Caco-2 (cell line): ENCODE data around the gene TWIST2. TPM values are rescaled to one million over a fixed set of nuclear protein-coding genes. Genes with fewer than 3 reads are reported as not detected.

ENCODE experiments used
- BruUV-seq: library from RNA; stranded (reverse); fragments of 400-500 nt; replicated peaks from 2 replicates; lab custom pipeline; 2021; lab: Mats Ljungman, UMichigan
- CTCF ChIA-PET: fragments of 300-600 bp; sonication (Branson Sonifier 250); formaldehyde crosslinking; loops from one replicate; lab custom pipeline; 2022; ENCODE audit warnings: antibody characterized with exemption; lab: Charles Lee
- POLR2A ChIA-PET: fragments of 300-600 bp; sonication (Branson Sonifier 250); formaldehyde crosslinking; loops from one replicate; lab custom pipeline; 2022; ENCODE audit warnings: antibody characterized with exemption; lab: Charles Lee
- DNase-seq, 2 experiments: peaks; one replicate each; pipeline versions ENCODE4 v3.0.0 to v3.0.0-alpha.2; 2020 to 2022
- H3K27me3 ChIP-seq: replicated peaks from 2 replicates; pipeline ENCODE4 v1.6.0; 2011; ENCODE audit warnings: low read length; ENCODE audit not compliant: control insufficient read depth, insufficient read depth
- H3K36me3 ChIP-seq: 2 replicates; pipeline ENCODE4 v1.5.1; 2011; ENCODE audit warnings: low read length; ENCODE audit not compliant: control insufficient read depth, insufficient read depth
- H3K4me1 ChIP-seq: fragments of 250-450 bp; sonication (Bioruptor Pico); 2 replicates; pipeline ENCODE4 v1.5.1; 2020; ENCODE audit warnings: mild to moderate bottlenecking
- H3K4me3 ChIP-seq: 2 replicates; pipeline ENCODE4 v1.5.1; 2011; ENCODE audit warnings: low read depth, mild to moderate bottlenecking, control low read depth, low read length
- H3K9me3 ChIP-seq: fragments of 250-450 bp; sonication (Bioruptor Pico); 2 replicates; pipeline ENCODE4 v1.5.1; 2020; ENCODE audit warnings: mild to moderate bottlenecking, moderate library complexity
- H3K27ac Mint-ChIP-seq: one replicate; pipeline ENCODE4 v1.8.0; 2022; ENCODE audit warnings: mixed read lengths; ENCODE audit not compliant: unreplicated experiment
- H3K27me3 Mint-ChIP-seq: one replicate; pipeline ENCODE4 v1.8.0; 2022; ENCODE audit warnings: mixed read lengths; ENCODE audit not compliant: insufficient read depth, unreplicated experiment
- H3K36me3 Mint-ChIP-seq: one replicate; pipeline ENCODE4 v1.8.0; 2022; ENCODE audit warnings: mild to moderate bottlenecking, mixed read lengths; ENCODE audit not compliant: insufficient read depth, unreplicated experiment
- H3K4me1 Mint-ChIP-seq: one replicate; pipeline ENCODE4 v1.8.0; 2022; ENCODE audit warnings: low read depth, mixed read lengths; ENCODE audit not compliant: unreplicated experiment
- H3K4me3 Mint-ChIP-seq: one replicate; pipeline ENCODE4 v1.8.0; 2022; ENCODE audit warnings: mild to moderate bottlenecking, moderate library complexity, mixed read lengths; ENCODE audit not compliant: unreplicated experiment
- H3K9me3 Mint-ChIP-seq: one replicate; pipeline ENCODE4 v1.8.0; 2022; ENCODE audit warnings: mixed read lengths; ENCODE audit not compliant: unreplicated experiment
- intact Hi-C: fragments of 100-400 bp; cut with micrococcal nuclease; formaldehyde crosslinking; loops from one replicate; pipeline ENCODE4 v1.10.0; 2022; ENCODE audit not compliant: unreplicated experiment
- total RNA-seq: library from RNA; stranded (reverse); gene quantifications from 2 replicates; pipeline ENCODE4 v1.2.3, GENCODE V29; 2022
- TF ChIP-seq, protein P1 (sequence below), 2 experiments: fragments of 200-600 bp in 1 of 2; IDR thresholded peaks; 1 replicate in 1 of 2; 2 replicates in 1 of 2; pipeline versions ENCODE4 v1.5.1 to v1.8.0; 2011 to 2022; ENCODE audit warnings: antibody characterized with exemption in 1 of 2, control low read depth in 1 of 2, inconsistent platforms in 1 of 2, low read depth in 1 of 2, low read length in 1 of 2, mild to moderate bottlenecking in 1 of 2, moderate library complexity in 1 of 2; ENCODE audit not compliant: insufficient read depth in 1 of 2, severe bottlenecking in 1 of 2, unreplicated experiment in 1 of 2

The TWIST2 gene
- total RNA-seq, 1 experiment from 2014 or later: not detected

DNA sequence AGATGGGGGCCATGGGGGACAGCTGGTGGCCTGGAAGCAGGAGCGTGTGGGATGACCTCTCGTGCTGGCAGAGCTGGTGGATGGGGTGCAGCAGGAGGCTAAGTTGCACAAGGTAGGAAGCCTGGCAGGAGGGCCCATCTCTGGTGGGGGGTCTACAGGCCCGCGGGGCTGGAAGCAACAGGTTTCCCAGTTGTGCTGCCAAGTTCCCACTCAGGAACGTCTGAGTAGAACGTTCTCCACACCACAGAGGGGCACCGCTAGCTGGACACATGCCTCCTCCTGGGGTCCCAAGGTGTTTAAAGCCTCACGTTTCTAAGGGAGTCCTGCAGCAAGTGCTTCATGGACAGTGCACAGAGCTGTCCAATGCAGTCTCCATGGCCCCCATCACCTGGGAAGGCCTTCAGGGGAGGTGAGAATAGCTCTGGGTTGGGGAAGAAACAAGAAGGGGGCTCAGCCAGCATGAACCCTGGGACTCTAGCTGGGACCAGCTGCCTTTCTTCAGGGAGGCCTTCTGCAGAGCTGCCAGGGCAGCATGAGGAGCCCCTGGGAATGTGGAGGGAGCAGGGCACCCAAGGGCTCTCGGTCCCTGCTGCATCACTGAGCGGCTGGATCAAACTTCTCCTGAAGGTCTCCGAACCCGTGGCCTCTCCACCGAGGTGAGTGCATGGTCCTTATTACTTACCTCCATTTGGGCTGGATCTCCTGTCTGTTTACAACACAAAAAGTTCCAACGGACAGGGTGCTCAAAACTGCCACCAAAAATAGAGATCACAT is 80.0 kb downstream of the TWIST2 start:
- H3K9me3 ChIP-seq: no peaks in the 10 kb centered on the region
- no TSS peak for BruUV-seq
- H3K9me3 Mint-ChIP-seq: no peaks in the 10 kb centered on the region
- peaks cover 2% of the 10 kb centered on the region for H3K27me3 Mint-ChIP-seq
- no peak overlapping the region for H3K4me3 Mint-ChIP-seq
- TF ChIP-seq, protein P1, sequence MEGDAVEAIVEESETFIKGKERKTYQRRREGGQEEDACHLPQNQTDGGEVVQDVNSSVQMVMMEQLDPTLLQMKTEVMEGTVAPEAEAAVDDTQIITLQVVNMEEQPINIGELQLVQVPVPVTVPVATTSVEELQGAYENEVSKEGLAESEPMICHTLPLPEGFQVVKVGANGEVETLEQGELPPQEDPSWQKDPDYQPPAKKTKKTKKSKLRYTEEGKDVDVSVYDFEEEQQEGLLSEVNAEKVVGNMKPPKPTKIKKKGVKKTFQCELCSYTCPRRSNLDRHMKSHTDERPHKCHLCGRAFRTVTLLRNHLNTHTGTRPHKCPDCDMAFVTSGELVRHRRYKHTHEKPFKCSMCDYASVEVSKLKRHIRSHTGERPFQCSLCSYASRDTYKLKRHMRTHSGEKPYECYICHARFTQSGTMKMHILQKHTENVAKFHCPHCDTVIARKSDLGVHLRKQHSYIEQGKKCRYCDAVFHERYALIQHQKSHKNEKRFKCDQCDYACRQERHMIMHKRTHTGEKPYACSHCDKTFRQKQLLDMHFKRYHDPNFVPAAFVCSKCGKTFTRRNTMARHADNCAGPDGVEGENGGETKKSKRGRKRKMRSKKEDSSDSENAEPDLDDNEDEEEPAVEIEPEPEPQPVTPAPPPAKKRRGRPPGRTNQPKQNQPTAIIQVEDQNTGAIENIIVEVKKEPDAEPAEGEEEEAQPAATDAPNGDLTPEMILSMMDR (IDR thresholded peaks at IDR 0.05; ENCODE audit: insufficient read depth in 1 of 2, low read depth in 1 of 2, low read length in 1 of 2, severe bottlenecking in 1 of 2, unreplicated experiment in 1 of 2): no peak
- H3K27ac Mint-ChIP-seq: no peak overlapping the region
- ChIA-PET CTCF (no interaction called here), POLR2A (no interaction called here)
- no peak overlapping the region for H3K4me3 ChIP-seq
- intact Hi-C loops: no loop called here
- no peaks in the 10 kb centered on the region for H3K36me3 ChIP-seq
- H3K36me3 Mint-ChIP-seq: no peaks in the 10 kb centered on the region
- no peaks in the 10 kb centered on the region for H3K4me1 ChIP-seq
- no peaks in the 10 kb centered on the region for H3K27me3 ChIP-seq
- no peak for DNase-seq
- H3K4me1 Mint-ChIP-seq: no peaks in the 10 kb centered on the region

DNA sequence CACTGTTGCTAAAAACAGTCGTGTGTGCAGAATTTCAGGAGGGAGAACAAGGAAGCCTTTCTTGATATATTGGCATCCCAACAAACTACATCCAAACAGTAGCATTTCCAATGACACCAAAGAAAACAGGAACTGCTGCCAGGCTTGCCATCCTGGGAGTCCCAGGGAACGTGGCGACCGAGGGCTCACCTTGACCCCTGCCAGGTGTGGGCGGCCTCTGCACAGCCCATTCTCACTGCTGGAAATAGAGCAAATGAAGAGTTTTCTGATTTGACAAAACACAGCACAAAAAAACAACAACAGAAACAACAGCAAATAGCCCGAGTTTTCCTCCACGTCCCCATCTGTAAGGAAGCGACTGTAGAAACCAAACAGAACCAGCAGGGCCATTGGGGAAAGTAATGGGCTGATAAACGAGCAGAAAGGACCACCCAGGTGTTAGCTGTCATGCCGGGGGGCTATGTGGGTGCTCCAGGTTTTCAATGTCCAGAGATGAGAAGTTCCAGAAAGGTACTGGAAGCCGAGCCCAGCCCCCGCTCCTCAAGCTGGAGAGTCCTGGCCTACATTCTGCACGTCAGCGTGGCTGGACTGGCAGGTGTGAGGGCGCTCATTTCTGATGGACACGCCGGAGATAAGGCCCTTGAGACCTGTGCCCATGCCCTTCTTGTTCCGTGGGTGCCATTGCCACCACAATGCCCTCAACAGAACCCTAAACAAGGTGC is 80.8 kb downstream of the TWIST2 start:
- Mint-ChIP-seq H3K4me3 (no peak overlapping the region), H3K9me3 (peaks cover 2% of the 10 kb centered on the region), H3K36me3 (no peaks in the 10 kb centered on the region), H3K27ac (no peak overlapping the region), H3K4me1 (no peaks in the 10 kb centered on the region), H3K27me3 (peaks cover 2% of the 10 kb centered on the region)
- no TSS peak for BruUV-seq
- no peaks in the 10 kb centered on the region for H3K9me3 ChIP-seq
- no peaks in the 10 kb centered on the region for H3K27me3 ChIP-seq
- DNase-seq: no peak
- CTCF ChIA-PET: no interaction called here
- H3K4me3 ChIP-seq: no peak overlapping the region
- POLR2A ChIA-PET: no interaction called here
- no peaks in the 10 kb centered on the region for H3K4me1 ChIP-seq
- intact Hi-C loops: no loop called here
- TF ChIP-seq, protein P1 (IDR thresholded peaks at IDR 0.05; ENCODE audit: insufficient read depth in 1 of 2, low read depth in 1 of 2, low read length in 1 of 2, severe bottlenecking in 1 of 2, unreplicated experiment in 1 of 2): no peak
- H3K36me3 ChIP-seq: no peaks in the 10 kb centered on the region

DNA sequence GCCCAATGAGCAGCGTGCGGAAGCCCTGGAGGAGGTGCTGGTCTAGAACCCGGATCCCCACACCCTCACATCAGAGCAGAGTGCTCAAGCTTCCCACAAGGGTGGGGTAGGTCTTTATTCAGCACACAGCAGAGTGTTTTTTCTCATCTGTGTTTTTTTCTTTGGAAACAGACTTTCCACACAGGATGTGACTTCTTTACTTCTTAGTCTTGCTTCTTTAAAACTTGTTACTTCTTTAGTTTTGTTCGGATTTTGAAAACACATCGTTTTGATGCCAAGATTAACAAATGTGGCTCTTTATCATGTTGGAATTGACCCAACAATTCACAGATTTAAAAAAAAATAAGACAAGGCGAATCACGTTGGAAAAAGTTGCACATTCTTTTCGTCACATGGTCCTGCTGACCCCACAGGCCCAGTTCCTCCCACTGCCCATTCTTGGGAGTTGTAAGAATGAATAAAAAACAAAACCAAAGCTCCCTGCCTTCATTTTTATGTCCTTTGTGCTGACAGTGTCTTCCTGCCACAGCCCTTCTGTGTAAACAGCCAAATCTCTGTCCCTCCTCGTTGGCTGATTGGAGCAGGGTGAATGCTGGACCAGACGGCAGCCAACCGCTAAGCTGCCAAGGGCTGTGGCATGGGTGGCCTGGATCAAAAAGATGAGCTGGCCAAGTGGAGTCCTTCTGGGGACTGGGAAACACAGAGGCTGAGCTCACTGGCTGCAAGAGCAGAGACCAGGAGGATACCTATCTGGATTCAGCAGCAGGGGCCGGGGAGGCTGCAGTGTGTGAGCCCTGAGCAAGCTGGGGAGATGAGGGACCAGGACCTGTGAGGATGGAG is 81.6 kb downstream of the TWIST2 start:
- Mint-ChIP-seq H3K4me3 (no peak overlapping the region), H3K9me3 (peaks cover 9% of the 10 kb centered on the region), H3K36me3 (no peaks in the 10 kb centered on the region), H3K4me1 (no peaks in the 10 kb centered on the region), H3K27me3 (peaks cover 2% of the 10 kb centered on the region), H3K27ac (no peak overlapping the region)
- TF ChIP-seq, protein P1 (IDR thresholded peaks at IDR 0.05; ENCODE audit: insufficient read depth in 1 of 2, low read depth in 1 of 2, low read length in 1 of 2, severe bottlenecking in 1 of 2, unreplicated experiment in 1 of 2): no peak
- intact Hi-C loops: no loop called here
- no TSS peak for BruUV-seq
- Histone ChIP-seq H3K4me3 (no peak overlapping the region), H3K27me3 (no peaks in the 10 kb centered on the region), H3K9me3 (no peaks in the 10 kb centered on the region), H3K36me3 (no peaks in the 10 kb centered on the region), H3K4me1 (no peaks in the 10 kb centered on the region)
- ChIA-PET POLR2A (no interaction called here), CTCF (no interaction called here)
- DNase-seq: no peak
